C4-2B (cell line): ENCODE data around the gene E2F8.

Experiments used
- ZFX ChIP-seq: fragments of 450-650 bp; IDR thresholded peaks from 2 replicates; pipeline ENCODE4 v1.6.1; 2017
- TF ChIP-seq, protein P1 (sequence below): fragments of 450-650 bp; conservative IDR thresholded peaks from 2 replicates; pipeline ENCODE4 v1.5.1; 2017; ENCODE audit warnings: mild to moderate bottlenecking

DNA sequence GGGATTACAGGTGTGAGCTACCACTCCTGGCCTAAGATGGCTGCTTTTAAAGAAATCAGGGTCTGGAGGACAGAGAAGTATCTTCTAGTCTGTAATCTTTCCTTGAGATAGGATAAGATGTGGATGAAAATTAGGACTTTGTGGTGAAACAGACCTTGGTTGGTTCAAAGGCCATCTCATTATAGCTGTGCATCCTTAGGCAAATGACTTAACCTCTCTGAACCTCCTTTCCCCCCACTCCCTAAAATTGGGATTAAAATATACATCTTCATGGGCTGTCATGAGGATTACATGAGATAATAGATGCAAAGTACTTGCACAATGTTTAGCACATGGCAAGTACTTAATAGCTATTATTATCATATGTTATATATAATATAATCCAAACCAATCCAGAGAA, 10.8 kb upstream of the E2F8 start:
- TF ChIP-seq, protein P1, sequence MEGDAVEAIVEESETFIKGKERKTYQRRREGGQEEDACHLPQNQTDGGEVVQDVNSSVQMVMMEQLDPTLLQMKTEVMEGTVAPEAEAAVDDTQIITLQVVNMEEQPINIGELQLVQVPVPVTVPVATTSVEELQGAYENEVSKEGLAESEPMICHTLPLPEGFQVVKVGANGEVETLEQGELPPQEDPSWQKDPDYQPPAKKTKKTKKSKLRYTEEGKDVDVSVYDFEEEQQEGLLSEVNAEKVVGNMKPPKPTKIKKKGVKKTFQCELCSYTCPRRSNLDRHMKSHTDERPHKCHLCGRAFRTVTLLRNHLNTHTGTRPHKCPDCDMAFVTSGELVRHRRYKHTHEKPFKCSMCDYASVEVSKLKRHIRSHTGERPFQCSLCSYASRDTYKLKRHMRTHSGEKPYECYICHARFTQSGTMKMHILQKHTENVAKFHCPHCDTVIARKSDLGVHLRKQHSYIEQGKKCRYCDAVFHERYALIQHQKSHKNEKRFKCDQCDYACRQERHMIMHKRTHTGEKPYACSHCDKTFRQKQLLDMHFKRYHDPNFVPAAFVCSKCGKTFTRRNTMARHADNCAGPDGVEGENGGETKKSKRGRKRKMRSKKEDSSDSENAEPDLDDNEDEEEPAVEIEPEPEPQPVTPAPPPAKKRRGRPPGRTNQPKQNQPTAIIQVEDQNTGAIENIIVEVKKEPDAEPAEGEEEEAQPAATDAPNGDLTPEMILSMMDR = no peak
- TF ChIP-seq ZFX = no peak
